GM21737 (cell line): ENCODE data around the gene USP22.

Source experiments
- ATAC-seq: cut with Tn5 transposase; IDR thresholded peaks from one replicate; pipeline ENCODE4 v1.9.1; 2021; ENCODE audit warnings: mild to moderate bottlenecking, moderate library complexity; ENCODE audit not compliant: unreplicated experiment

Gene USP22

DNA sequence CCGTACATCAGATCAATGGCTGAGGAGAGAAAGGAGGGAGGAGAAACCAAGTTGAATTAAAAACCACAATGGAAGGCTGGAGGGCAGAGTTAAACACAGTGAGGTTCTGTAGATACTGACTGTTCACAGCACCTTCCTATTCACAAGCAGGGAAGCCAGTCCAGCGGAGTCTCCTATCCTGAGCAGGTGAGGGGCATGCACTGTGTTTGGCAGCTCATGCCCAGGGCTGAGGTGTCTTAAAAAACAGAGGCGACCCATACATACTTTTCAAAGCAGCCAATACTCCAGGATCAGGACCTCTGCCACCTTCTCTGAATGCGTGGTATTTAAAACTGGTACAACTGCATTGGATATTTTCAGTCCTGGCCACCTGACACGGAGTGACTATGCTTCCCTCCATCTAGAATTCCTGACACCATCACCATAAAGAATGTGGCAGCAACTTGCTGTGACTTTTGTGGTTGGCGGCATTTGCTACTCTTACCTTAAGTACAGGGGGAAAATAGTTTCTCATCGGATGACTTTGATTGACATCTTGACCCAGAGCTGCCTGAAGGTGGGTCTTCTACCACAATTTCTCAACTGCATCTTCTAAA, 21.5 kb downstream of the USP22 start:
- no peak for ATAC-seq

GRCh38 chr17:21020622-21021021, 22.2 kb downstream of the USP22 start:
- no peak for ATAC-seq

GRCh38 chr17:21019976-21020586, 22.7 kb downstream of the USP22 start:
- no peak for ATAC-seq

DNA sequence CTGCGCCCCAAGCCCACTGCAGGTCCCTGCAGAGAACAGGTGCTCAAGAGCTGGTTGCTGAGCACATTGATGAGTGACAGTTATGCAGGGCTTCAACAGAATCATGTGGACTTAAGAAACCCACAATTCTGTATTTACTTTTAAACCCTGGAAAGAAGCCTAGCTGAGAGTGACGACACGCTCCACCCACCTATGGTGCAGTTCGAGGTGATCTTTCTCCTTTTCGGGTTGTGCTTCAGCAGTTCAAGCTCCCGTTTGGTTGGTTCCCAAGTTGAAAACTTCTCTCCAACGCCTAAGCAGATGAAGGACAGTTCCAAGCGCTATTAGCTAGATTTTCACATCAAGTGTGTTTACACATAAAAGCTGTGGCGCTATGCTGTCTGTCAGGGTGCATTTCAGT, 23.9 kb downstream of the USP22 start:
- ATAC-seq, result no peak

DNA sequence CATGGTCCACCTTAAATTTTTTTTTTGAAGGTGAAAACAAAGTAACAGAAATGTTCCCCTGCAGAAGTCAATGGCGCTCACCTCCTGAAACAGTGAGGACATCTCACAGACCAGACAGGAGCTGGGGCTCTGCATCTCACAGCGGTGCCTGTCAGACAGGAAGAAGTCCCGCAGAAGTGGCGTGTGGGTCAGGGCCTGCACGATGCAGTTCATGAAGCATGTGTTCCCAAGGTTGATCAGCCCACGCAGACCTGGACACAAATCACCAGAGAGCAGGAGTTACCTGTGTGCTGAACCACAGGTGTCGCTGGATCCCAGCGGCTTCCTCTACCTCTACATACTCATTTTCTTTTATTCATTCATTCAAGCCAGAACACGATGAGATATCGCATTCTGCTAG, 24.9 kb downstream of the USP22 start:
- ATAC-seq, result no peak

DNA sequence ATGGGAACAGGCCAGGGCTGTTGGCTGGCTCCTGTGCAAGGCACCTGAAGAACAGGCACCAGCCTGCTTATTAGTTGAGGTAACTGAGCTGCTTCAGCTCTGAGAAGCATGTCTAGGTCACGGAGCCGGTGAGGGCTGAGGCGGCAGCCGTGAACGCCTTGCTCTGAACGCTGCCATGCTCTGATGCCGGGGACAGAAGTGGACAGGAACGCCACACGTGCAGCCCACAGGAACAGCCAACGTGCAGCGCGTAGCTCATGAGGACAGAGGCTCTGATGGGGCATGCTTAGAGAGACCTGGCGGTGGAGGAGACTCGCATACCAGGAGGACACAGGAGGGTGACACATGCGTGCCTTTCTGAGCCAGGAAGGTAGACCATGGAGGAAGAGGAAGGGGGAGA, 25.6 kb downstream of the USP22 start:
- no peak for ATAC-seq

DNA sequence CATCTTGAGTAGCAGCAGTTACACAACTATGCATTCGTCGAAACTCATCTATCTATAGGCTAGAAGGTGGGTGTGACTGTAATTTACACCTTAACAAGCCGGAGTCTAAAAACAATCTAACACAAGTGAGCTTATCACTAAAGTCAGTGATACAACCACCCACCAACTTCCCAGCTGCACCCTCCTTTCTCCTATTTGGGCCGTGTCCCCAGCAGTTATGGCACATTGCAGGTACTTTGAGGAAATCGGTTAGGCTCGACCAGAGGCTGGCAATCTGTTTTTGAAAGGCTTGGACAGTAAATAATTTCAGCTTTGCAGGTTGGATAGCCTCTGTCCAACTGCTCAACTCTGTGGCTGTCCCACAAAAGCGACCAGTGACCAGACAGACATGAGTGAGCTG, 26.0 kb downstream of the USP22 start:
- ATAC-seq, result no peak

DNA sequence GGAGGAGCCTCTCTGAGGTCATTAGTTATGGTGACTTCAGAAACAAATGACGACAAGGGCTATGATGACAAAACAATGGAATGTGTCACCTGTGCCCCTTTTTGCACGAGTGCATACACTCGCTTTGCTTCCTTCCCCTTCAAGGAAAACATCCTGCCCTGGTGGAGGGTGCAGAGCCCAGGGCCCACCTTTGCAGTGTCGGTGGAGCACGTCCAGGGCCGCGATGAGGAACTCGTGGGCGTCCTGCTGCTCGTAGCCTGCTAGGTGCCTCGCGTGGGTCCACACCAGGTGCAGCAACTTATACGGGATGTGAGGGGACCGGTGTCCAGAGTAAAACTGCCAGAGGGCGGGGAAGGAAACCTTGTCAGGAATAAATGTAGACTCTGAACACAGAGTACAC, 27.2 kb downstream of the USP22 start:
- no peak for ATAC-seq

DNA sequence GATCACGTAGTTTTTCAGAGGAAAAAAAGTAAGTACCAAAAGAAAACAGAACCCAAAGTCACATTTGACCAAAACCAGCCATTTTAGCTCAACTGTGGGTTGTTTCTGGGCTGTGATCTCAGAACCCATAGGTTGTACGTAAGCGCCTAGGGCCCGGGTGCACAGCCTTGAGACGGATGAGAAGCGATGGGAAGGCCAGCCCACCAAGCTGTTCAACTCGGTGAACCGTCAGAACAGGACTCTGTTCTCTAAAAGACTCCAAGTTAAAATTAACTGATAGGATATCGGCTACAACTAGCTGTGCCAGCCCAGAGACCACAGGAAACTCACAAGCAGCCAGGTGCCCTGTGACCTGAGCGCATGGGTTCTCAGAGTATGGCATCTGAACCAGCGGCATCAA, 28.3 kb downstream of the USP22 start:
- no peak for ATAC-seq

- no peak for ATAC-seq
Observed at GRCh38 chr17:21013983-21014382, 28.8 kb downstream of the USP22 start.

- ATAC-seq, result no peak
Observed at GRCh38 chr17:21012736-21013135, 30.1 kb downstream of the USP22 start.

DNA sequence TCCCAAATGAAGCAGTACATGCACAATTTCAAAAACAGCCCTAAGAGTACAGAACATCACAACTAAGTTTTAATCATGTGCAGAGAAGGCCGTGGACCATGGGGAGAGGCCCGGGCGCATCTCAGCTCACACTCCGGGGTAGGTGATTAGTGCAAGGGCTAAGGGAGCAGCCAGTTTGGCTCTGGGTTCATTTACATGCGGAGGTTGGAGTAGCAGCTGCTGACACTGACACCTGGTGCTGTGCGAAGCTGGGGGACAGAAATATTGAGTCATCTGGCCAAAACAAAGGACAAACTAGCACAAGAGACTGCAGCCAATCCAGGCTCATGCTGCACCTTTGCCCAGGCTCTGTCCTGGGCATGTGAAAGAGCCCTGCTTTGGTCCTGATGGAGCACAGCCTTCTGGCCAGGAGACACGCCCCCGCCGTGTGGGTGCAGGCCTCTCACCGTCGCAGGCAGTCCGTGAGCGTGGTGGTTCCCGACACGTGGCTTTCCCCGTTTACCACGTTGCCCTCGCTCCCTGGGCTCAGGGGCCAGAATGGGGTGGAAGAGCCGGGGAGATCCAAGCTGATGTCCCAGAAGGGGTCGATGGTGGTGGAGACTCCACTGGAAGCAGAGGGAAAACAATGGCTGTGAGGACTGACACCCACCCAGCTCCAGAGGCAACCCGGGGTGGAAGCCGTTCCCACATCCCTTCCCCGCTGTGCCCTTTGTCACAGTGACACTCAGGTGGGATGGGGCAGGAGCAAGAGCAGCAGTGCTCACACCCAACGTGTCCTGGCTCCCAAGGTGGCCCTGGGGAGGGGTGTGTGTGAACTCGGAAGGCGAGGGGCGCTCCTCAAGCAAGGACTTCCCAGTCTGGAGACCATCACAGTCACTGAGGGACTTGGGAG, 31.9 kb downstream of the USP22 start:
- no peak for ATAC-seq

DNA sequence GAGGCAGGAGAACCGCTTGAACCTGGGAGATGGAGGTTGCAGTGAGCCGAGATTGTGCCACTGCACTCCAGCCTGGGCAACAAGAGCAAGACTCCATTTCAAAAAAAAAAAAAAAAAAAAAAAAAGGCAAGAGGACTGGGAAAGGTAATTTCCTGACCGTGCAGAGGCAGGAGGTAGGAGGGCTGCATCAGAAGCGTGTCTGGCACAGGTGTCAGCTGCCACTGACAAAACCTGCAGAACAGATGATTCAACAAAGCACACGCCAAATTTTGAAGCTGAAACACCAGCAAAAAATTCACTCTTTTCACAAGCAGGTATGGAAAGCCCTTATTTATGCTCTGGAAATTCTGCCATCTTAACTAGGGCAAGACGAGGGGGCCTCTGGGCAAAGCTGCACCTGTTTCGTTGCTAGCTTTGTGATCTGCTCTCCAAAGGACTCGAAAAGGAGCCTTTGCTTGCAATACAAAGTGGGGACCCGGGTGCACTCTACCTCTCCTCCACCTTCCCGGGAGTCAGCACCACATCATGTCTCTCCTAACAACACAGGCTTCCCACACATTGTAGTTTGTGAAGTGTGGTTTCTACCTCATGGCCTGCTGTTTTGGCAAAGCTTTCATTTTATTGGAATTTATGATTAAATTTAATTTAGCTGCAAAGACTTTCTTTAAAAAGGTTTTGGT, 33.7 kb downstream of the USP22 start:
- no peak for ATAC-seq

GRCh38 chr17:21008160-21008915, 34.5 kb downstream of the USP22 start:
- no peak for ATAC-seq

DNA sequence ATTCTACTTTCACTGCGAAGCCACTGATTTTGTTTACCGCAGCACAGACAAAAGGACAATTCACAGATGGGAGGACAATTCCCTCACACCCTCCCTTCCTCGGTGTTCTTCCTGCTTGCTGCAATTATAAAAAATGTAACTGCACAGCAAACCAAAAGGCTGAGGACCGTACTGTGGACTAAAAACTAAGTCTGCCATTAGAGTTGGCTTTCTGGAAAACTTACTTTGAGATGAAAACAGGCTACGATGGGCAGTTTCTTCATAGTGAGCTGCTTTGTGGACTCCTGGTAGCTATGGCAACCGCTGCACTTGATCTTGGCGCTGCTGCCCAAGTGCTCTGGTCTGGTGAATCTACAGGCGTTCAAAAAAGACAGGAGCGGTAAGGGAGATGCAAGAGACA, 35.2 kb downstream of the USP22 start:
- ATAC-seq, result no peak

DNA sequence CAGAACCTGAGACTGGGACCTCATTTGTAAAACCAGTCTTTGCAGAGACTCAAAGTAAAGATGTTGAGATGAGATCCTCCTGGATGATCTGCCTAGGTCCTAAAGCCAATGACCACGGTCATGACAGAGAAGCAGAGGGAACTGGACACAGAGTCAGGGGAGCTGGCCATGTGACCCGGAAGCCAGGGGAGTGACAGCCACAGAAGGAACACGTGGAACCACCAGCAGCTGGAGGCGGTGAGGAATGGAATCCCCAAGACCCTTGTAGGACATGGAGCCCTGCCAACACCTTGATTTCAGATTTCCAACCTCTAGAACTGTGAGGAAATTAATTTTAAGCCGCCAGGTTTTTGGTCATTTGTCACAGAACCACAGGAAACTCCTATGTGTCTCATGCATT, 37.0 kb downstream of the USP22 start:
- no peak for ATAC-seq

GRCh38 chr17:21005367-21005766, 37.4 kb downstream of the USP22 start:
- ATAC-seq, result no peak

DNA sequence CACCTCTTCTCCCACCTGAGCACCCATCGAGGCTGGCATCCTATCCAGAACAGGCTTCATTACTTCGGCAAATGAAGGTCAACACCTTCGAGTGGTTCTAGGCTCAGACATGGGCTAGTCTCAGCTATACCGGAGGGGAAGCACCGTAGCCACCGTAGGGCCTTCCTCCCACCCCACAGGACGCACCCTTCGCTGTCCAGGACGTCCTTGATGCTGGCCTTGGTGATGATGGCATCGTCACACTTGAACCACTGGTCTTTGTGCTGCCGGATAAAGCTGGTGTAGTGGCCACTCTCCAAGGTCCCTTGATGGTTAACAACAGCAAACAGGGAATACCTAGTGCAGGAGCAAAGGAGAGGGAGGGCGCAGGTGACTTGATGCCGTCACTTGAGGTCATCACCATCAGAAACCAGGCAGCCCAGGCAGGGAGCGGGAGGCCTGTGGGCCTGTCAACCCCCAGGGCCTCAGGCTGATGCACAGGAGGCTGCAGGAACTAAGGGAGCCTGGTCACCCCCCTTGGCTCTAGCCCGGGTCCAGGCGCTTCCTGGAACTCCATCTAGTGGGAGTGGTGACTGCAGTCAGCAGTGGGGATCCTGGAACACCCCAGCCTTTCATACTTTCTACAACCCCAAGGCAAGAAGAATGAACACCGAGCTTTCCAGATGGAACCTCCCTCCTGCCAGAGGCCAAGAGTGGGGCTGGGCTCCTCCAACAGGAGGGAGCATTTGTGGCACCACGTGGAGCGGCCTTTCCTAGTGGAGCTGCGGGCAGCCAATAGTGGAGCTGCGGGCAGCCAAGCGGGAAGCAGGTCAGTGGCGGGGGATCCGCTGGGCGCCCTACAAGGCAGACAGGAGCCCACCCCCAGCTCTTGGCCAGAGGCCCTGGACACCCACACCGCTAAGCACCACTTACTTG, 38.5 kb downstream of the USP22 start:
- no peak for ATAC-seq

GRCh38 chr17:21003007-21003621, 39.7 kb downstream of the USP22 start:
- ATAC-seq, result no peak
